HT1080 (cell line): ENCODE measurements around the gene TRABD2B. TPM values are rescaled to one million over a fixed set of nuclear protein-coding genes. Genes with fewer than 3 reads are reported as not detected.

Experiments
- DNase-seq: peaks from one replicate; pipeline ENCODE4 v3.0.0-alpha.2; 2015; ENCODE audit warnings: low read depth
- polyA plus RNA-seq, 2 experiments: library from polyadenylated mRNA; depleted of rRNA; stranded (reverse); fragments of >200 nt; gene quantifications; 2 replicates each; pipeline ENCODE4 v1.2.3, GENCODE V29; 2015
- total RNA-seq: library from RNA; depleted of rRNA; stranded (reverse); fragments of >200 nt; shearing (Covaris generic); gene quantifications from 2 replicates; pipeline ENCODE4 v1.2.3, GENCODE V29; 2014; rRNA removed

TRABD2B gene
- not detected in 2 replicates for total RNA-seq
- polyA plus RNA-seq (2015; cell fraction: cytosol; rRNA removed), result 0.02 and 0.07 TPM in 2 replicates
- 0.07 and 0.17 TPM in 2 replicates for polyA plus RNA-seq (2015; cell fraction: nucleus; rRNA removed)

- peak; percentile 71 for DNase-seq
Measured at GRCh38 chr1:47997289-47998200, at the start of gene TRABD2B. TSS of gene TRABD2B (minus strand) at chr1:47997385.

- no peak for DNase-seq
Measured at GRCh38 chr1:48044311-48044710, 47.1 kb upstream of the TRABD2B start.

GRCh38 chr1:48043622-48044021 lies 46.4 kb upstream of the TRABD2B start:
- DNase-seq, result no peak

- no peak for DNase-seq
Measured at GRCh38 chr1:48040154-48040553, 43.0 kb upstream of the TRABD2B start.

GRCh38 chr1:48039088-48040054 lies 42.2 kb upstream of the TRABD2B start:
- DNase-seq, result no peak

GRCh38 chr1:48038270-48038767 lies 41.1 kb upstream of the TRABD2B start:
- no peak for DNase-seq

GRCh38 chr1:48036710-48037355 lies 39.6 kb upstream of the TRABD2B start:
- peak; percentile 88 for DNase-seq

- DNase-seq, result no peak
Measured at GRCh38 chr1:48035371-48036141, 38.4 kb upstream of the TRABD2B start.

GRCh38 chr1:48033495-48034045 lies 36.4 kb upstream of the TRABD2B start:
- DNase-seq, result no peak

GRCh38 chr1:48031676-48032075 lies 34.5 kb upstream of the TRABD2B start:
- DNase-seq, result peak; percentile 14

- DNase-seq, result no peak
Measured at GRCh38 chr1:48030696-48031365, 33.6 kb upstream of the TRABD2B start.

GRCh38 chr1:48030211-48030610 lies 33.0 kb upstream of the TRABD2B start:
- DNase-seq, result no peak

GRCh38 chr1:48028218-48029069 lies 31.3 kb upstream of the TRABD2B start:
- DNase-seq, result no peak

GRCh38 chr1:48027533-48027835 lies 30.3 kb upstream of the TRABD2B start:
- no peak for DNase-seq

- peak; percentile 31 for DNase-seq
Measured at GRCh38 chr1:48026701-48027532, 29.7 kb upstream of the TRABD2B start.

GRCh38 chr1:48026275-48026674 lies 29.1 kb upstream of the TRABD2B start:
- peak; percentile 84 for DNase-seq

GRCh38 chr1:48025076-48025475 lies 27.9 kb upstream of the TRABD2B start:
- no peak for DNase-seq

GRCh38 chr1:48023488-48023887 lies 26.3 kb upstream of the TRABD2B start:
- no peak for DNase-seq
